H9 (cell line): Measurements from ENCODE around the gene CDH4. TPM values are rescaled to one million over a fixed set of nuclear protein-coding genes. Genes with fewer than 3 reads are reported as not detected.

Experiments used
- DNase-seq: peaks from one replicate; pipeline ENCODE4 v3.0.0-alpha.2; 2017
- H2AFZ ChIP-seq: one replicate; pipeline ENCODE4 v1.6.1; 2013; ENCODE audit warnings: mild to moderate bottlenecking, low read length, control low read depth, moderate library complexity
- H2AK5ac ChIP-seq: 2 replicates; pipeline ENCODE4 v1.6.1; 2013; ENCODE audit warnings: low read length, control low read depth, mixed read lengths; ENCODE audit not compliant: insufficient read length
- H2BK120ac ChIP-seq: one replicate; pipeline ENCODE4 v1.6.1; 2013; ENCODE audit warnings: low read depth, mild to moderate bottlenecking, low read length, control low read depth, inconsistent platforms; ENCODE audit not compliant: poor library complexity, severe bottlenecking
- H2BK12ac ChIP-seq: 2 replicates; pipeline ENCODE4 v1.6.1; 2013; ENCODE audit warnings: low read length, control low read depth, mixed read lengths, low read depth; ENCODE audit not compliant: insufficient read length
- H2BK15ac ChIP-seq: 2 replicates; pipeline ENCODE4 v1.6.1; 2013; ENCODE audit warnings: low read depth, low read length, control low read depth
- H2BK20ac ChIP-seq: one replicate; pipeline ENCODE4 v1.6.1; 2013; ENCODE audit warnings: low read depth, mild to moderate bottlenecking, low read length, control low read depth, inconsistent platforms; ENCODE audit not compliant: poor library complexity, severe bottlenecking
- H2BK5ac ChIP-seq: 2 replicates; pipeline ENCODE4 v1.6.1; 2013; ENCODE audit warnings: low read length, control low read depth, mixed read lengths; ENCODE audit not compliant: insufficient read length
- H3K14ac ChIP-seq: 2 replicates; pipeline ENCODE4 v1.6.1; 2013; ENCODE audit warnings: low read length, control low read depth; ENCODE audit not compliant: insufficient read depth
- H3K18ac ChIP-seq: 2 replicates; pipeline ENCODE4 v1.6.1; 2013; ENCODE audit warnings: low read depth, mild to moderate bottlenecking, mixed read lengths, low read length, control low read depth; ENCODE audit not compliant: insufficient read length
- H3K23ac ChIP-seq: 2 replicates; pipeline ENCODE4 v1.6.1; 2013; ENCODE audit warnings: low read length, control low read depth, mixed read lengths, low read depth; ENCODE audit not compliant: insufficient read length
- H3K23me2 ChIP-seq: 2 replicates; pipeline ENCODE4 v1.6.1; 2013; ENCODE audit warnings: low read depth, mild to moderate bottlenecking, mixed read lengths, low read length, control low read depth; ENCODE audit not compliant: insufficient read length, poor library complexity, severe bottlenecking
- H3K27ac ChIP-seq: 2 replicates; pipeline ENCODE4 v1.5.1; 2013; ENCODE audit warnings: low read length, control low read depth, mixed read lengths, low read depth; ENCODE audit not compliant: insufficient read length
- H3K27me3 ChIP-seq: 2 replicates; pipeline ENCODE4 v1.6.1; 2013; ENCODE audit warnings: low read length, control low read depth, inconsistent platforms; ENCODE audit not compliant: insufficient read depth
- H3K4ac ChIP-seq: 2 replicates; pipeline ENCODE4 v1.6.1; 2013; ENCODE audit warnings: low read depth, mild to moderate bottlenecking, control low read depth, inconsistent platforms, low read length, moderate library complexity
- H3K4me1 ChIP-seq: 2 replicates; pipeline ENCODE4 v1.6.1; 2013; ENCODE audit warnings: low read length, control low read depth, inconsistent platforms; ENCODE audit not compliant: insufficient read depth
- H3K4me2 ChIP-seq: 2 replicates; pipeline ENCODE4 v1.6.1; 2013; ENCODE audit warnings: low read length, control low read depth, mixed read lengths; ENCODE audit not compliant: insufficient read length, insufficient read depth
- H3K56ac ChIP-seq: 2 replicates; pipeline ENCODE4 v1.6.1; 2013; ENCODE audit warnings: low read depth, mild to moderate bottlenecking, mixed read lengths, low read length, control low read depth; ENCODE audit not compliant: insufficient read length
- H3K79me1 ChIP-seq: 2 replicates; pipeline ENCODE4 v1.6.1; 2013; ENCODE audit warnings: low read depth, mild to moderate bottlenecking, moderate library complexity, low read length, control low read depth, inconsistent platforms; ENCODE audit not compliant: insufficient read depth, poor library complexity, severe bottlenecking
- H3K79me2 ChIP-seq: 2 replicates; pipeline ENCODE4 v1.6.1; 2013; ENCODE audit warnings: low read length, control low read depth, inconsistent platforms; ENCODE audit not compliant: insufficient read depth
- H3K9ac ChIP-seq: 2 replicates; pipeline ENCODE4 v1.6.1; 2013; ENCODE audit warnings: low read length, control low read depth, mixed read lengths; ENCODE audit not compliant: insufficient read length; ENCODE audit errors: extremely low read depth
- H3K9me3 ChIP-seq: one replicate; pipeline ENCODE4 v1.6.1; 2013; ENCODE audit warnings: low read depth, low read length, inconsistent platforms; ENCODE audit not compliant: control insufficient read depth
- H3T11ph ChIP-seq: one replicate; pipeline ENCODE4 v1.6.1; 2013; ENCODE audit warnings: mild to moderate bottlenecking, low read length, control low read depth, inconsistent platforms
- H4K20me1 ChIP-seq: one replicate; pipeline ENCODE4 v1.6.1; 2013; ENCODE audit not compliant: control insufficient read depth, insufficient read length, insufficient read depth
- H4K5ac ChIP-seq: 2 replicates; pipeline ENCODE4 v1.6.1; 2013; ENCODE audit warnings: low read depth, mild to moderate bottlenecking, mixed read lengths, low read length, control low read depth; ENCODE audit not compliant: insufficient read length
- H4K8ac ChIP-seq: replicated peaks from 2 replicates; pipeline ENCODE4 v1.6.1; 2013; ENCODE audit warnings: low read length, control low read depth, mixed read lengths, low read depth; ENCODE audit not compliant: insufficient read length
- H4K91ac ChIP-seq: 2 replicates; pipeline ENCODE4 v1.6.1; 2013; ENCODE audit warnings: low read depth, mild to moderate bottlenecking, moderate library complexity, mixed read lengths, low read length, control low read depth; ENCODE audit not compliant: insufficient read length
- H3K27ac Mint-ChIP-seq, 3 experiments: 2 replicates in 2 of 3; 3 replicates in 1 of 3; pipeline ENCODE4 v1.8.0; 2020 to 2021; ENCODE audit warnings: mixed read lengths in 3 of 3, mild to moderate bottlenecking in 1 of 3, moderate library complexity in 1 of 3
- H3K27me3 Mint-ChIP-seq: 2 replicates; pipeline ENCODE4 v1.8.0; 2021; ENCODE audit warnings: low read depth, mild to moderate bottlenecking, moderate library complexity, mixed read lengths
- H3K36me3 Mint-ChIP-seq, 3 experiments: 2 replicates in 2 of 3; 3 replicates in 1 of 3; pipeline ENCODE4 v1.8.0; 2020 to 2021; ENCODE audit warnings: low read depth in 3 of 3, mixed read lengths in 3 of 3; ENCODE audit not compliant: insufficient read depth in 1 of 3
- H3K4me1 Mint-ChIP-seq, 2 experiments: 2 replicates each; pipeline ENCODE4 v1.8.0; 2020; ENCODE audit warnings: mixed read lengths in 2 of 2
- H3K4me3 Mint-ChIP-seq, 2 experiments: 2 replicates in 1 of 2; 3 replicates in 1 of 2; pipeline ENCODE4 v1.8.0; 2020 to 2021; ENCODE audit warnings: mild to moderate bottlenecking in 2 of 2, mixed read lengths in 2 of 2, moderate library complexity in 1 of 2
- H3K9me3 Mint-ChIP-seq, 2 experiments: 2 replicates in 1 of 2; 3 replicates in 1 of 2; pipeline ENCODE4 v1.8.0; 2020; ENCODE audit warnings: mild to moderate bottlenecking in 2 of 2, mixed read lengths in 2 of 2, moderate library complexity in 1 of 2
- CTCF ChIP-seq: fragments of 200-600 bp; sonication (generic); conservative IDR thresholded peaks from 3 replicates; pipeline ENCODE4 v1.8.0; 2021; ENCODE audit warnings: antibody characterized with exemption, mild to moderate bottlenecking
- WGBS: extraction: QIAGEN DNeasy Blood & Tissue Kit; methylation state at CpG from one replicate; pipeline ENCODE4 v1.1.7; 2013; ENCODE audit warnings: missing lambda C conversion rate, low lambda C conversion rate, mixed read lengths; ENCODE audit not compliant: insufficient read length; ENCODE audit errors: extremely low coverage; 5-methylcytosine and 5-hydroxymethylcytosine counted together
- total RNA-seq: library from RNA; stranded (reverse); gene quantifications from 2 replicates; pipeline ENCODE4 v1.2.1, GENCODE V29; 2021

CDH4 gene
- total RNA-seq, 1 experiment from 2014 or later: 3.0 TPM

GRCh38 chr20:61407561-61407960, 155.5 kb downstream of the CDH4 start:
- H3K4me1 Mint-ChIP-seq: no peaks in the 10 kb centered on the region; a peak in 1 of 4 replicates
- Histone ChIP-seq H2BK12ac (no peak overlapping the region), H2BK15ac (no peak overlapping the region), H4K5ac (no peak overlapping the region), H4K8ac (no peak overlapping the region), H3K56ac (no peak overlapping the region), H3K23me2 (no peaks in the 10 kb centered on the region), H3T11ph (no peak overlapping the region), H4K20me1 (no peaks in the 10 kb centered on the region), H2BK120ac (no peak overlapping the region), H4K91ac (no peak overlapping the region), H3K18ac (no peak overlapping the region), H3K27ac (no peak overlapping the region), H3K4ac (no peak overlapping the region), H3K79me1 (no peaks in the 10 kb centered on the region), H3K79me2 (no peaks in the 10 kb centered on the region), H3K27me3 (peaks cover 4% of the 10 kb centered on the region; the same call in 1 of the 2 replicates), H2AFZ (no peak overlapping the region), H2BK5ac (no peak overlapping the region), H3K9ac (no peak overlapping the region), H2AK5ac (no peak overlapping the region), H3K14ac (no peak overlapping the region), H3K9me3 (no peaks in the 10 kb centered on the region), H3K4me1 (no peaks in the 10 kb centered on the region), H3K4me2 (no peak overlapping the region), H2BK20ac (no peak overlapping the region), H3K23ac (no peak overlapping the region)
- peaks cover 2 to 9% of the 10 kb centered on the region in 2 experiments; a peak in 3 of 5 replicates for H3K9me3 Mint-ChIP-seq
- H3K36me3 Mint-ChIP-seq: peaks cover 0 to 11% (median 9%) of the 10 kb centered on the region in 3 experiments; a peak in 5 of 7 replicates
- no CpG with 5 or more reads among the region's 6 CpGs for WGBS
- no peak overlapping the region for H3K4me3 Mint-ChIP-seq
- DNase-seq: no peak
- H3K27ac Mint-ChIP-seq: no peak overlapping the region
- no peak for TF ChIP-seq CTCF
- H3K27me3 Mint-ChIP-seq: peaks cover 73% of the 10 kb centered on the region
